Measurements from ENCODE around the gene SCCPDH. TPM values are rescaled to one million over a fixed set of nuclear protein-coding genes. Genes with fewer than 3 reads are reported as not detected.

Gene SCCPDH
- total RNA-seq, 2 experiments from 2014 or later = 17.1 to 28.6 TPM

- intact Hi-C loops (cut with DNase I, micrococcal nuclease) = no loop called here
- Mint-ChIP-seq H3K27ac (no peak overlapping the region), H3K4me1 (no peaks in the 10 kb centered on the region), H3K36me3 (ENCODE audit: low read depth) (no peaks in the 10 kb centered on the region), H3K27me3 (peaks cover 16% of the 10 kb centered on the region), H3K4me3 (no peak overlapping the region), H3K9me3 (ENCODE audit: low read depth) (no peaks in the 10 kb centered on the region)
- ATAC-seq (no peak), DNase-seq (no peak)
- ChIA-PET POLR2A (no interaction called here), CTCF (interaction anchor here (0.6 to 0.7 kb wide), 2 partner anchors 22 to 1669 kb away, joined by 3 read pairs; no protein-coding TSS in a partner anchor)
Observed at GRCh38 chr1:246814890-246815289, 90.7 kb downstream of the SCCPDH start.

GRCh38 chr1:246815693-246816270 lies 91.6 kb downstream of the SCCPDH start:
- peaks cover 18% of the 10 kb centered on the region for H3K27me3 Mint-ChIP-seq
- ATAC-seq = no peak
- ChIA-PET CTCF (no interaction called here), POLR2A (no interaction called here)
- DNase-seq = no peak
- no peak overlapping the region for H3K27ac Mint-ChIP-seq
- no peak overlapping the region for H3K4me3 Mint-ChIP-seq
- H3K4me1 Mint-ChIP-seq = no peaks in the 10 kb centered on the region
- intact Hi-C loops (cut with DNase I, micrococcal nuclease) = no loop called here
- H3K36me3 Mint-ChIP-seq (ENCODE audit: low read depth) = no peaks in the 10 kb centered on the region
- H3K9me3 Mint-ChIP-seq (ENCODE audit: low read depth) = no peaks in the 10 kb centered on the region

Other genes with a start within 250 kb of the SCCPDH start
- 10 to 100 TPM; 17.2 to 18.4 TPM for gene SMYD3, start 217.1 kb upstream of the SCCPDH start, total RNA-seq
- 10 to 100 TPM; 14.1 to 17.3 TPM for gene TFB2M, start 158.1 kb upstream of the SCCPDH start, total RNA-seq
- gene CNST, start 158.0 kb upstream of the SCCPDH start, total RNA-seq = 10 to 100 TPM; 23.6 to 24.2 TPM
- 10 to 100 TPM; 38.8 to 54.4 TPM for gene AHCTF1, start 207.5 kb downstream of the SCCPDH start, total RNA-seq

Measured in activated CD4-positive, alpha-beta T cell treated with anti-CD3 and anti-CD28 coated beads for 36 hours (primary cell).